Mesodermal cell (in vitro differentiated cells): ENCODE data around the gene FOXN1.
"Not testable (repeated sequence)": the region's sequence is repeated elsewhere in the genome, so short reads cannot be mapped to it uniquely, and the experiment has no call there.

ENCODE experiments used
- H3K27ac ChIP-seq: 2 replicates; pipeline ENCODE4 v1.7.0; 2013; ENCODE audit warnings: mild to moderate bottlenecking, low read depth, low read length, moderate library complexity; ENCODE audit not compliant: severe bottlenecking
- H3K36me3 ChIP-seq: 2 replicates; pipeline ENCODE4 v1.7.1; 2013; ENCODE audit warnings: mild to moderate bottlenecking, low read length, moderate library complexity; ENCODE audit not compliant: control insufficient read depth, insufficient read depth
- H3K4me1 ChIP-seq: one replicate; pipeline ENCODE4 v1.7.1; 2013; ENCODE audit warnings: mild to moderate bottlenecking, low read length; ENCODE audit not compliant: insufficient read depth, control insufficient read depth, poor library complexity, severe bottlenecking
- H3K4me3 ChIP-seq: 2 replicates; pipeline ENCODE4 v1.7.0; 2013; ENCODE audit warnings: low read length, control low read depth, mild to moderate bottlenecking; ENCODE audit not compliant: insufficient read depth, poor library complexity, severe bottlenecking; ENCODE audit errors: extremely low read depth
- H3K9me3 ChIP-seq: 2 replicates; pipeline ENCODE4 v1.7.1; 2013; ENCODE audit warnings: mild to moderate bottlenecking, low read length, moderate library complexity; ENCODE audit not compliant: control insufficient read depth
- WGBS, 2 experiments: methylation state at CpG; one replicate each; pipeline ENCODE4 v1.1.5; 2013; ENCODE audit warnings: missing lambda C conversion rate in 2 of 2; ENCODE audit not compliant: insufficient coverage in 2 of 2; 5-methylcytosine and 5-hydroxymethylcytosine counted together

FOXN1 gene

GRCh38 chr17:28570716-28571360 lies 64.7 kb downstream of the FOXN1 start:
- Histone ChIP-seq H3K4me1 (peaks cover 4% of the 10 kb centered on the region), H3K36me3 (peaks cover 12% of the 10 kb centered on the region), H3K4me3 (peak overlapping the region; percentile 93), H3K9me3 (no peaks in the 10 kb centered on the region), H3K27ac (no peak overlapping the region)
- 2% methylated on average over 28 to 37 of the region's 39 CpGs for whole genome bisulfite sequencing, 2 experiments

GRCh38 chr17:28571361-28572122 lies 65.4 kb downstream of the FOXN1 start, which contains the start of gene PIGS:
TSS of gene PIGS (minus strand) at chr17:28571524. CDS start at chr17:28571496, 28 bp downstream.
- H3K4me3 ChIP-seq, result peak within 1 kb of the TSS; percentile 93
- H3K36me3 ChIP-seq, result peaks cover 12% of the 10 kb centered on the region
- WGBS, 2 experiments, result 2 to 3% methylated on average over 35 to 40 of the region's 49 CpGs
- H3K27ac ChIP-seq, result peak within 1 kb of the TSS; percentile 10
- H3K4me1 ChIP-seq, result peaks cover 4% of the 10 kb centered on the region
- H3K9me3 ChIP-seq, result no peaks in the 10 kb centered on the region

GRCh38 chr17:28572259-28573039 lies 66.3 kb downstream of the FOXN1 start:
- no peak overlapping the region for H3K27ac ChIP-seq
- H3K4me3 ChIP-seq, result no peak overlapping the region
- WGBS, 2 experiments, result 78 to 85% methylated on average over 3 to 5 of the region's 5 CpGs
- H3K36me3 ChIP-seq, result peaks cover 16% of the 10 kb centered on the region
- no peaks in the 10 kb centered on the region for H3K9me3 ChIP-seq
- H3K4me1 ChIP-seq, result peaks cover 6% of the 10 kb centered on the region

- no peaks in the 10 kb centered on the region for H3K9me3 ChIP-seq
- H3K27ac ChIP-seq, result no peak overlapping the region
- no peak overlapping the region for H3K4me3 ChIP-seq
- peaks cover 6% of the 10 kb centered on the region for H3K4me1 ChIP-seq
- H3K36me3 ChIP-seq, result peaks cover 18% of the 10 kb centered on the region
Observed at GRCh38 chr17:28573040-28573380, 66.9 kb downstream of the FOXN1 start.

GRCh38 chr17:28573521-28573920 lies 67.4 kb downstream of the FOXN1 start:
- Histone ChIP-seq H3K27ac (no peak overlapping the region), H3K4me3 (no peak overlapping the region), H3K9me3 (no peaks in the 10 kb centered on the region), H3K36me3 (peaks cover 23% of the 10 kb centered on the region), H3K4me1 (peaks cover 6% of the 10 kb centered on the region)
- 97 to 100% methylated on average over 2 to 8 of the region's 9 CpGs for WGBS, 2 experiments

GRCh38 chr17:28573966-28574480 lies 67.9 kb downstream of the FOXN1 start:
- WGBS, 2 experiments, result 91 to 97% methylated on average over 4 to 6 of the region's 6 CpGs
- Histone ChIP-seq H3K4me1 (peaks cover 6% of the 10 kb centered on the region), H3K36me3 (peaks cover 28% of the 10 kb centered on the region)

GRCh38 chr17:28574526-28574925 lies 68.4 kb downstream of the FOXN1 start:
- peaks cover 6% of the 10 kb centered on the region for H3K4me1 ChIP-seq
- H3K27ac ChIP-seq, result no peak overlapping the region
- H3K4me3 ChIP-seq, result no peak overlapping the region
- no peaks in the 10 kb centered on the region for H3K9me3 ChIP-seq
- H3K36me3 ChIP-seq, result peaks cover 33% of the 10 kb centered on the region
- WGBS, 2 experiments, result 87 to 96% methylated on average over 6 to 7 of the region's 7 CpGs

More at GRCh38 chr17:28573966-28574480, 67.9 kb downstream of the FOXN1 start:
- no peak overlapping the region for H3K27ac ChIP-seq
- H3K4me3 ChIP-seq, result no peak overlapping the region
- no peaks in the 10 kb centered on the region for H3K9me3 ChIP-seq

- Histone ChIP-seq H3K27ac (no peak overlapping the region), H3K4me1 (peaks cover 4% of the 10 kb centered on the region), H3K4me3 (no peak overlapping the region), H3K36me3 (peaks cover 41% of the 10 kb centered on the region), H3K9me3 (no peaks in the 10 kb centered on the region)
- 91 to 93% methylated on average over 14 of the region's 14 CpGs for WGBS, 2 experiments
Observed at GRCh38 chr17:28575126-28575795, 69.1 kb downstream of the FOXN1 start.

GRCh38 chr17:28576016-28576415 lies 69.9 kb downstream of the FOXN1 start:
- H3K9me3 ChIP-seq, H3K4me1 ChIP-seq, H3K4me3 ChIP-seq, H3K27ac ChIP-seq: not testable (repeated sequence)
- no CpG with 5 or more reads among the region's 3 CpGs for WGBS, 2 experiments
- H3K36me3 ChIP-seq, result peaks cover 48% of the 10 kb centered on the region

- 9% methylated on average over 11 to 17 of the region's 26 CpGs for WGBS, 2 experiments
- no peak within 1 kb of the TSS for H3K27ac ChIP-seq
- H3K4me3 ChIP-seq, result peak within 1 kb of the TSS; percentile 16
- H3K4me1 ChIP-seq, result peaks cover 3% of the 10 kb centered on the region
- H3K9me3 ChIP-seq, result no peaks in the 10 kb centered on the region
- peaks cover 51% of the 10 kb centered on the region for H3K36me3 ChIP-seq
Observed at GRCh38 chr17:28576758-28577465, 70.8 kb downstream of the FOXN1 start, which contains the start of gene ALDOC. TSS of gene ALDOC (minus strand) at chr17:28576895. CDS start at chr17:28575532, 1,363 bp downstream.
